HepG2 (cell line): Measurements from ENCODE around the gene TIMM23. TPM values are rescaled to one million over a fixed set of nuclear protein-coding genes. Genes with fewer than 3 reads are reported as not detected.

ENCODE experiments used
- FOSL2 ChIP-seq: sonication (generic); formaldehyde crosslinking; IDR thresholded peaks from 2 replicates; pipeline ENCODE4 v1.4.0; 2020; ENCODE audit warnings: missing genetic modification reagents
- FOXK1 ChIP-seq: sonication (generic); formaldehyde crosslinking; IDR thresholded peaks from 2 replicates; pipeline ENCODE4 v1.4.0; 2020; ENCODE audit warnings: low read depth, missing genetic modification reagents, borderline replicate concordance
- HES4 ChIP-seq: sonication (generic); formaldehyde crosslinking; IDR thresholded peaks from 2 replicates; pipeline ENCODE4 v1.9.0; 2021; ENCODE audit warnings: mild to moderate bottlenecking, missing genetic modification reagents, borderline replicate concordance
- KDM2A ChIP-seq: sonication (generic); formaldehyde crosslinking; IDR thresholded peaks from 2 replicates; pipeline ENCODE4 v1.4.0; 2020; ENCODE audit warnings: low read depth, missing genetic modification reagents, borderline replicate concordance
- NR2F6 ChIP-seq, 2 experiments: IDR thresholded peaks; 2 replicates each; pipeline ENCODE4 v1.6.1; 2016; ENCODE audit warnings: antibody characterized with exemption in 1 of 2, mild to moderate bottlenecking in 1 of 2
- PHF8 ChIP-seq: sonication (generic); formaldehyde crosslinking; IDR thresholded peaks from 2 replicates; pipeline ENCODE4 v1.5.0; 2020; ENCODE audit warnings: missing genetic modification reagents
- POLR2A ChIP-seq, 2 experiments: IDR thresholded peaks; 2 replicates each; pipeline ENCODE4 v1.6.1; 2011; ENCODE audit warnings: low read depth in 2 of 2, low read length in 2 of 2, mild to moderate bottlenecking in 1 of 2, moderate library complexity in 1 of 2; ENCODE audit not compliant: insufficient read depth in 1 of 2
- RXRA ChIP-seq: sonication (generic); formaldehyde crosslinking; IDR thresholded peaks from 2 replicates; pipeline ENCODE4 v1.5.1; 2020; ENCODE audit warnings: missing genetic modification reagents
- RXRB ChIP-seq: IDR thresholded peaks from 2 replicates; pipeline ENCODE4 v1.6.1; 2016; ENCODE audit warnings: borderline replicate concordance, missing genetic modification reagents, missing compliant biosample characterization
- ZNF501 ChIP-seq: sonication (generic); formaldehyde crosslinking; IDR thresholded peaks from 2 replicates; pipeline ENCODE4 v1.5.1; 2020; ENCODE audit warnings: mild to moderate bottlenecking, moderate library complexity, missing genetic modification reagents
- ZNF619 ChIP-seq: sonication (generic); formaldehyde crosslinking; IDR thresholded peaks from 2 replicates; pipeline ENCODE4 v1.4.0; 2020; ENCODE audit warnings: mild to moderate bottlenecking, missing genetic modification reagents
- ZNF709 ChIP-seq: sonication (generic); formaldehyde crosslinking; IDR thresholded peaks from 2 replicates; pipeline ENCODE4 v1.5.0; 2020; ENCODE audit warnings: mild to moderate bottlenecking, missing genetic modification reagents
- polyA plus RNA-seq, 8 experiments: library from polyadenylated mRNA; depleted of rRNA in 3 of 8; stranded (reverse) in 7 of 8; unstranded in 1 of 8; fragments of >200 nt; fragmentation: Illumina TruSeq in 4 of 8; extraction: Trizol in 4 of 8; gene quantifications; 2 replicates each; pipeline versions ENCODE4 v1.2.1 to v1.2.3, GENCODE V29; 2011 to 2016; ENCODE audit warnings: low read depth in 4 of 8, missing spikeins in 1 of 8, mixed read lengths in 1 of 8; ENCODE audit not compliant: insufficient read depth in 1 of 8
- total RNA-seq, 5 experiments: library from RNA; depleted of rRNA; stranded (reverse); fragments of >200 nt; fragmentation: Illumina TruSeq; extraction: Trizol; gene quantifications; 2 replicates each; pipeline ENCODE4 v1.2.3, GENCODE V29; 2016; ENCODE audit warnings: low read depth in 1 of 5
- TF ChIP-seq, protein P1 (sequence below): sonication (generic); formaldehyde crosslinking; IDR thresholded peaks from 2 replicates; pipeline ENCODE4 v1.5.1; 2020; ENCODE audit warnings: mild to moderate bottlenecking, missing genetic modification reagents, moderate library complexity
- TF ChIP-seq, protein P2 (sequence below): IDR thresholded peaks from 2 replicates; pipeline ENCODE4 v1.6.1; 2016; ENCODE audit warnings: mild to moderate bottlenecking, missing biosample characterization, missing genetic modification reagents
- TF ChIP-seq, protein P3 (sequence below): IDR thresholded peaks from 2 replicates; pipeline ENCODE4 v1.6.1; 2018; ENCODE audit warnings: missing genetic modification reagents
- TF ChIP-seq, protein P4 (sequence below): IDR thresholded peaks from 2 replicates; pipeline ENCODE4 v1.6.1; 2016; ENCODE audit warnings: low read depth, control low read depth
- TF ChIP-seq, protein P5 (sequence below): IDR thresholded peaks from 2 replicates; pipeline ENCODE4 v1.6.1; 2012; ENCODE audit warnings: inconsistent platforms
- TF ChIP-seq, protein P6 (sequence below): sonication (generic); formaldehyde crosslinking; IDR thresholded peaks from 2 replicates; pipeline ENCODE4 v1.8.1; 2023; ENCODE audit warnings: mild to moderate bottlenecking, inconsistent platforms, moderate library complexity, missing genetic modification reagents, borderline replicate concordance

TIMM23 gene
- total and polyA plus RNA-seq, 2 of the 13 experiments (the other 11 are each of a cell fraction or from before 2014, with no cell fraction given) = 80.2 to 98.6 TPM

DNA sequence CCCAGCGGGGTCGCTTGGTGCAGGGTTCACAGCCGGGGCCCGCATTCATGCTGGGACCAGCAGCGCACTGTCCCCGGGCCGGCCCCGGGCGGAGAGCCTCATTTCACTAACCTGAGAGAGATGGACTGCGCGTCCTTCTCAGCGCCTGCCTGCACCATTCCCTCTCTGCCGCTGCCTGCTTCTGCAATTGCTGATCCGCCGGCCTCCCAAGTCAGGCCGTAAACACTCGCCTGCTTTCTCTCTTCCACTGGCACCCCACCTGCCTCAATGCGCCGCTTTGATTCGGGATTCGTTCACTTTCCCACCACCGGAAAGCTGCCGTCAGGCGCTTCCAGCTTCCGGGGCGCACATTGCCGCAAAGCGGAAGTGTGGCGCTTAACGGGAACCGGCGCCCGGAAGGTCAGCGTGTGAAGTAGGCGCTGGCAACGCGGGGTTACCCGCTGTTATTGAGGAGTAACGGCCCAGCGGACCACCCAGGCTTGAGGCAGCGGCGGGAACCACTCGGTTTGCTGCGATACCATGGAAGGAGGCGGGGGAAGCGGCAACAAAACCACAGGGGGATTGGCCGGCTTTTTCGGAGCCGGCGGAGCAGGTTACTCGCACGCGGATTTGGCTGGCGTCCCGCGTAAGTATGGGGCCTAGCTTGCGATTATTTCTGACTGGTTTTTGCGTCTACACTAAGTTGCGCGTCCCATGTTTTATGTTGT is at the start of gene TIMM23 (continued):
- TF ChIP-seq, protein P1, sequence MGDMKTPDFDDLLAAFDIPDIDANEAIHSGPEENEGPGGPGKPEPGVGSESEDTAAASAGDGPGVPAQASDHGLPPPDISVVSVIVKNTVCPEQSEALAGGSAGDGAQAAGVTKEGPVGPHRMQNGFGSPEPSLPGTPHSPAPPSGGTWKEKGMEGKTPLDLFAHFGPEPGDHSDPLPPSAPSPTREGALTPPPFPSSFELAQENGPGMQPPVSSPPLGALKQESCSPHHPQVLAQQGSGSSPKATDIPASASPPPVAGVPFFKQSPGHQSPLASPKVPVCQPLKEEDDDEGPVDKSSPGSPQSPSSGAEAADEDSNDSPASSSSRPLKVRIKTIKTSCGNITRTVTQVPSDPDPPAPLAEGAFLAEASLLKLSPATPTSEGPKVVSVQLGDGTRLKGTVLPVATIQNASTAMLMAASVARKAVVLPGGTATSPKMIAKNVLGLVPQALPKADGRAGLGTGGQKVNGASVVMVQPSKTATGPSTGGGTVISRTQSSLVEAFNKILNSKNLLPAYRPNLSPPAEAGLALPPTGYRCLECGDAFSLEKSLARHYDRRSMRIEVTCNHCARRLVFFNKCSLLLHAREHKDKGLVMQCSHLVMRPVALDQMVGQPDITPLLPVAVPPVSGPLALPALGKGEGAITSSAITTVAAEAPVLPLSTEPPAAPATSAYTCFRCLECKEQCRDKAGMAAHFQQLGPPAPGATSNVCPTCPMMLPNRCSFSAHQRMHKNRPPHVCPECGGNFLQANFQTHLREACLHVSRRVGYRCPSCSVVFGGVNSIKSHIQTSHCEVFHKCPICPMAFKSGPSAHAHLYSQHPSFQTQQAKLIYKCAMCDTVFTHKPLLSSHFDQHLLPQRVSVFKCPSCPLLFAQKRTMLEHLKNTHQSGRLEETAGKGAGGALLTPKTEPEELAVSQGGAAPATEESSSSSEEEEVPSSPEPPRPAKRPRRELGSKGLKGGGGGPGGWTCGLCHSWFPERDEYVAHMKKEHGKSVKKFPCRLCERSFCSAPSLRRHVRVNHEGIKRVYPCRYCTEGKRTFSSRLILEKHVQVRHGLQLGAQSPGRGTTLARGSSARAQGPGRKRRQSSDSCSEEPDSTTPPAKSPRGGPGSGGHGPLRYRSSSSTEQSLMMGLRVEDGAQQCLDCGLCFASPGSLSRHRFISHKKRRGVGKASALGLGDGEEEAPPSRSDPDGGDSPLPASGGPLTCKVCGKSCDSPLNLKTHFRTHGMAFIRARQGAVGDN (CRISPR knock-in tag) = peak; percentile 86
- TF ChIP-seq ZNF709 (CRISPR knock-in tag) (0 out of 2 replicates have a peak, but pooled peaks have one; percentile 39), ZNF619 (CRISPR knock-in tag) (0 out of 2 replicates have a peak, but pooled peaks have one; percentile 73), RXRB (CRISPR knock-in tag) (peak; percentile 47; the same call in 1 of the 2 replicates), FOSL2 (CRISPR knock-in tag) (peak; percentile 38; the same call in 1 of the 2 replicates), RXRA (peak; percentile 55; the same call in 1 of the 2 replicates), PHF8 (CRISPR knock-in tag) (peak; percentile 86), HES4 (CRISPR knock-in tag) (peak; percentile 49; the same call in 1 of the 2 replicates), FOXK1 (peak; percentile 87; the same call in 1 of the 2 replicates), KDM2A (CRISPR knock-in tag) (peak; percentile 82), ZNF501 (CRISPR knock-in tag) (peak; percentile 83; the same call in 1 of the 2 replicates), POLR2A (IDR thresholded peaks at IDR 0.05; ENCODE audit: insufficient read depth in 1 of 2, low read depth in 2 of 2, low read length in 2 of 2) (peak; percentile 52 to 61), NR2F6 (IDR thresholded peaks at IDR 0.05) (0 out of 2 replicates have a peak, but pooled peaks have one; percentile 21), NR2F6 (CRISPR knock-in tag; IDR thresholded peaks at IDR 0.05) (peak; percentile 72)
- TF ChIP-seq, protein P2, sequence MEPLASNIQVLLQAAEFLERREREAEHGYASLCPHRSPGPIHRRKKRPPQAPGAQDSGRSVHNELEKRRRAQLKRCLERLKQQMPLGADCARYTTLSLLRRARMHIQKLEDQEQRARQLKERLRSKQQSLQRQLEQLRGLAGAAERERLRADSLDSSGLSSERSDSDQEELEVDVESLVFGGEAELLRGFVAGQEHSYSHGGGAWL = peak; percentile 71
- TF ChIP-seq, protein P3, sequence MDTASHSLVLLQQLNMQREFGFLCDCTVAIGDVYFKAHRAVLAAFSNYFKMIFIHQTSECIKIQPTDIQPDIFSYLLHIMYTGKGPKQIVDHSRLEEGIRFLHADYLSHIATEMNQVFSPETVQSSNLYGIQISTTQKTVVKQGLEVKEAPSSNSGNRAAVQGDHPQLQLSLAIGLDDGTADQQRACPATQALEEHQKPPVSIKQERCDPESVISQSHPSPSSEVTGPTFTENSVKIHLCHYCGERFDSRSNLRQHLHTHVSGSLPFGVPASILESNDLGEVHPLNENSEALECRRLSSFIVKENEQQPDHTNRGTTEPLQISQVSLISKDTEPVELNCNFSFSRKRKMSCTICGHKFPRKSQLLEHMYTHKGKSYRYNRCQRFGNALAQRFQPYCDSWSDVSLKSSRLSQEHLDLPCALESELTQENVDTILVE = peak; percentile 81
- TF ChIP-seq, protein P4, sequence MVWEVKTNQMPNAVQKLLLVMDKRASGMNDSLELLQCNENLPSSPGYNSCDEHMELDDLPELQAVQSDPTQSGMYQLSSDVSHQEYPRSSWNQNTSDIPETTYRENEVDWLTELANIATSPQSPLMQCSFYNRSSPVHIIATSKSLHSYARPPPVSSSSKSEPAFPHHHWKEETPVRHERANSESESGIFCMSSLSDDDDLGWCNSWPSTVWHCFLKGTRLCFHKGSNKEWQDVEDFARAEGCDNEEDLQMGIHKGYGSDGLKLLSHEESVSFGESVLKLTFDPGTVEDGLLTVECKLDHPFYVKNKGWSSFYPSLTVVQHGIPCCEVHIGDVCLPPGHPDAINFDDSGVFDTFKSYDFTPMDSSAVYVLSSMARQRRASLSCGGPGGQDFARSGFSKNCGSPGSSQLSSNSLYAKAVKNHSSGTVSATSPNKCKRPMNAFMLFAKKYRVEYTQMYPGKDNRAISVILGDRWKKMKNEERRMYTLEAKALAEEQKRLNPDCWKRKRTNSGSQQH (CRISPR knock-in tag) = peak; percentile 24; the same call in 1 of the 2 replicates
- TF ChIP-seq, protein P5, sequence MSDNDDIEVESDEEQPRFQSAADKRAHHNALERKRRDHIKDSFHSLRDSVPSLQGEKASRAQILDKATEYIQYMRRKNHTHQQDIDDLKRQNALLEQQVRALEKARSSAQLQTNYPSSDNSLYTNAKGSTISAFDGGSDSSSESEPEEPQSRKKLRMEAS = peak; percentile 77
- TF ChIP-seq, protein P6, sequence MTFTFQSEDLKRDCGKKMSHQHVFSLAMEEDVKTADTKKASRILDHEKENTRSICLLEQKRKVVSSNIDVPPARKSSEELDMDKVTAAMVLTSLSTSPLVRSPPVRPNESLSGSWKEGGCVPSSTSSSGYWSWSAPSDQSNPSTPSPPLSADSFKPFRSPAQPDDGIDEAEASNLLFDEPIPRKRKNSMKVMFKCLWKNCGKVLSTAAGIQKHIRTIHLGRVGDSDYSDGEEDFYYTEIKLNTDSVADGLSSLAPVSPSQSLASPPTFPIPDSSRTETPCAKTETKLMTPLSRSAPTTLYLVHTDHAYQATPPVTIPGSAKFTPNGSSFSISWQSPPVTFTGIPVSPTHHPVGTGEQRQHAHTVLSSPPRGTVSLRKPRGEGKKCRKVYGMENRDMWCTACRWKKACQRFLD = 0 out of 2 replicates have a peak, but pooled peaks have one; percentile 33
